ENCODE results near the gene IPO11.
"Not testable (repeated sequence)": the region's sequence is repeated elsewhere in the genome, so short reads cannot be mapped to it uniquely, and the experiment has no call there.

The IPO11 gene

DNA sequence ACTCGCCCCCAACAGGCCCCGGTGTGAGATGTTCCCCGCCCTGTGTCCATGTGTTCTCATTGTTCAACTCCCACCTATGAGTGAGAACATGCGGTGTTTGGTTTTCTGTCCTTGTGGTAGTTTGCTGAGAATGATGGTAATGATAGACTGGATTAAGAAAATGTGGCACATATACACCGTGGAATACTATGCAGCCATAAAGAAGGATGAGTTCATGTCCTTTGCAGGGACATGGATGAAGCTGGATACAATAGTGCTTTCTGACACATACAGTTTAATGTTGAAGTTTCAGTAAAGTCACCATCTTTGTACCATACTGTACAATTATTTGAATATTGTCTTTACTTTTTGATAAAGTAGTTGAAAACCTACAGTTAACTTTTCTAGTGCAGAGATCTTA is 96.2 kb downstream of the IPO11 start:
- not testable (repeated sequence) for DNase-seq (ENCODE audit: insufficient read length, low spot score); FAIRE-seq

GRCh38 chr5:62509806-62510205 is 97.2 kb downstream of the IPO11 start:
- DNase-seq (ENCODE audit: insufficient read length, low spot score) (no peak), FAIRE-seq (no peak)

DNA sequence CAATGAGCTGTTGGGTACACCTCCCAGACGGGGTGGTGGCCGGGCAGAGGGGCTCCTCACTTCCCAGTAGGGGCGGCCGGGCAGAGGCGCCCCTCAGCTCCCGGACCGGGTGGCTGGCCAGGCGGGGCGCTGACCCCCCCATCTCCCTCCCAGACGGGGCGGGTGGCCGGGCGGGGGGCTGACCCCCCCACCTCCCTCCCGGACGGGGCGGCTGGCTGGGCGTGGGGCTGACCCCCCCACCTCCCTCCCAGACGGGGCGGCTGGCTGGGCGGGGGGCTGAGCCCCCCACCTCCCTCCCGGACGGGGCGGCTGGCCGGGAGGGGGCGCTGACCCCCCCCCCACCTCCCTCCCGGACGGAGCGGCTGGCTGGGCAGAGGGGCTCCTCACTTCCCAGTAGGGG is 100.5 kb downstream of the IPO11 start:
- not testable (repeated sequence) for FAIRE-seq

DNA sequence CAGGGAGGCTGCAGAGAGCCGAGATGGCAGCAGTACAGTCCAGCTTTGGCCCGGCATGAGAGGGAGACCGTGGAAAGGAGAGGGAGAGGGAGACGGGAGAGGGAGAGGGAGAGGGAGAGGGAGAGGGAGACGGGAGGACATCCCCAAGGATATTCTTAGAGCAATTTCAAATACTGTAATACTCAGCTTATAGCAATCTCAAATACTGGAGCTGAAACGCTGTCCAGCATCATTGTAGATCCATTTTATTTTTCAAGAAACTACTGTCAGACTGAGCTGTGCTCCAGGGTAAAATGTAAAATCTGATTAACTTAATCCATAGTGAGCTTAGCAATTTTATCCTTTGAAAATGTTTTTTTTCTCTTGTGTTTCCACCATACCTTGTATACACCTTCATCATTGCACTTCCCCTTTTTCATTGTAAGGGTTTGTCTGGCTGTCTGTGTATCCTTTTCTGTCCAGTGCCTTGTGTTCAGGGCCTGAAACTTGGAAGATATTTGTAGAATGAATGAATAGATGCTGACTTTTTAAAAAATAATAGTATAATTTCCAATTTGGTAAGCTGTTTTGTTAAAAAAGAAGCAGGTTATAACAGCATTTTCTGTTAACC is 102.1 kb downstream of the IPO11 start:
- FAIRE-seq (no peak), DNase-seq (ENCODE audit: insufficient read length, low spot score) (no peak)

More for the DNA sequence above, 100.5 kb downstream of the IPO11 start:
- not testable (repeated sequence) for DNase-seq (ENCODE audit: insufficient read length, low spot score)

GRCh38 chr5:62520812-62521211 is 108.2 kb downstream of the IPO11 start:
- DNase-seq (ENCODE audit: insufficient read length, low spot score); FAIRE-seq: not testable (repeated sequence)

DNA sequence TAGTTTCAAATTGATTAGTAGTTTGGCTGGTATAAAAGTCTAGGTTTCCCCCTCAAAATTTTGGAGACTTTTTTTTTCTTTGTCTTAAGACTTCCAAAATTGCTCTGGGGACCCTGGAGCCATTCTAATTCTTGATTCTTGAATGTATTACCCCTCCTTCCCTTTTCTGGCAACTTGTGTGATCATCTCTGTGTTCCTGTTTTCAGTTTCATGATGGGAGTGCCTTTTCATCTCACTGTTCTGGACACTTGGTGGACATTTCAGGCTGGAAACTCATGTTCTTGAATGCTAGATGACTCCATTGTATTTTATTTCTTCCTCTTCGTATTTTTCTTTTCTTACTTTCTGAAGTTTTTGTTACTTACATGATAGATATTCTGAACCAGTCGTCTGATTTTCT is 108.8 kb downstream of the IPO11 start:
- no peak for FAIRE-seq
- DNase-seq (ENCODE audit: insufficient read length, low spot score) = no peak

- FAIRE-seq = no peak
- DNase-seq (ENCODE audit: insufficient read length, low spot score) = no peak
Measured at GRCh38 chr5:62522811-62523210, 110.2 kb downstream of the IPO11 start.

- FAIRE-seq (no peak), DNase-seq (ENCODE audit: insufficient read length, low spot score) (no peak)
Measured at GRCh38 chr5:62533597-62533996, 121.0 kb downstream of the IPO11 start.

GRCh38 chr5:62534461-62535236 is 122.1 kb downstream of the IPO11 start:
- FAIRE-seq (no peak), DNase-seq (ENCODE audit: insufficient read length, low spot score) (no peak)

GRCh38 chr5:62536232-62536631 is 123.7 kb downstream of the IPO11 start:
- DNase-seq (ENCODE audit: insufficient read length, low spot score) (no peak), FAIRE-seq (no peak)

DNA sequence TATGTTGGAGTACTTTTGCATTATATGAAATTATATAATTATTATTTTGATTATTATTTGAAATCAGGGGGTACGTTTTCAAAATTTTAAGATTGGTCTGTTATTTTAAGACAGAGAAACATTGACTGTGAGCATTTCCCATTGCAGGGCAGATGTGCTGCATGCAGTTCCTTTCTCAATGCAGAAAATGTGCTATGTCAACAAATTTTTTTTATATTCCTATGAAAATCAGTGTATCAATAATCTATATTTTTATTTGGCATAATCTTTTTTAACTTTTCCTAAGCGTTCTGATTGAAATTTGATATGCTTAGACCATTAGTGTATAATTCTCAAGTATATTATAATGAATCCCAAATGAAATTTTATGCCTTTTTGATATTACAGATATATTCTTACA is 124.2 kb downstream of the IPO11 start:
- FAIRE-seq (no peak), DNase-seq (ENCODE audit: insufficient read length, low spot score) (no peak)

DNA sequence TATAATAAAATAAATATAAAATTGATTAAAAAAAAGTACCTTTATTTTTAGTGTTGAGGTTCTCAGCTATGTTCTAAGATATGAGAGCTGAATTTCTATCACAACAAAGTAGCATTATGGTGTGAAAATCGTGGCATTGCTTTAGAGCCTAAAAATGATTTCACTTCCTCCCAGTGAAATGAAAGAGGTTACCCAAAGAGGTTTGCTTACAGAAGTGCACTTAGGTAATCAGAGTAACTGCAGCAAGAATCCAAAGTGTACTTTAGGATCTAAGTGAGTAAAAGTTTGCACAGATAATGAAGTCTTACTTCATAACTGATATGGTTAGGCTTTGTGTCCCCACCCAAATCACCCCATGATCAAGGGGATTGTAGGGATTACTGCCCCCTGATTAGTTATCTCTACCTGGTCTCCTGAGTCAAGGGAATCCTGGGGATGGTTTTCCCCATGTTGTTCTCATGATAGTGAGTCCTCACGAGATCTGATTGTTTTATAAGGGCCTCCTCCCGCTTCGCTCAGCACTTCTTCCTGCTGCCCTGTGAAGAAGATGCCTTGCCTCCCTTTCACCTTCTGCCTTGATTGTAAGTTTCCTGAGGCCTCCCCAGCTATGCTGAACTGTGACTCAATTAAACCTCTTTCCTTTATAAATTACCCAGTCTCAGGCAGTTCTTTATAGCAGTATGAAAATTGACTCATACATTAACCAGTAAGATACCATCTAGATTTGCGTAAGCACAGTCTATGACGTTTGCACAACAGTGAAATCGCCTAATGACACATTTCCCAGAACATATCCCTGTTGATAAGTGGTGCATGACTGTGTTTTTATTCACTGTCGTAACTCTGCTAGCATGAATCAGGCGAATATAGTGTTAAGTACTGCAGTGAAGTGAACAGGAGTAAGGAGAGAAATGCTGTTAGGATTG is 125.7 kb downstream of the IPO11 start:
- no peak for FAIRE-seq
- no peak for DNase-seq (ENCODE audit: insufficient read length, low spot score)

- no peak for FAIRE-seq
- DNase-seq (ENCODE audit: insufficient read length, low spot score) = no peak
Measured at GRCh38 chr5:62542720-62543119, 130.2 kb downstream of the IPO11 start.

DNA sequence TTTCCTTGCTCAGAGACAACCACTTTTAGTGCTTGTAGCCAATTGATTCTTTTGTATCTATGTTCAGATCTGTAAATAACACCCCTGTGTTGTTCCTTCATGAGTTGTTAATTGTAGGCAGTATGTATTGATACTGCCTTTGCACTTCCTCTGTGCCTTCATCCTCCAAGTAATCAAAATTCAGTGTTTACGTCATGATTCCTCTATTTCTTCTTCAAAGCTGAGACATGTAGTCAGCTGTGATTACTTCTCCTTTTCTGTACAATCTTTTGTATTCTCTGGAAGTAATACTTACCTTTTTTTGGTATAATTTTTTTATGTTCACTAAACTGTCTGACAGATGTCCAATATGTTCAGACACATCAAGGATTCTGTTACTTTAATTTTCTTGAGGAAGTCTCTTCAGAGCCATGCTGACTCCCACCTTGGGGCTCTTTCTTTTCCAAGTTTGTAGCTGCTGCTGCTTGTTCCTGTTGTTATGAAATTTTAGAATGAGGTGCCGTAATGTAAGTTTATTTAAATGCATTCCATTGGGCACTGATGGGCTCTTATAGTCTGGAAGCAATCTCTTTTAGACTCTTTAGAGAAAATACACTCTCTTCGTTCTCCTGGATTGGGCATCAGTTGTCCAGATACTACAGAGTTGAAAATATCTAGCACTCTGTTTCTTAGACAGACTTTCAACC is 135.5 kb downstream of the IPO11 start:
- DNase-seq (ENCODE audit: insufficient read length, low spot score) (no peak), FAIRE-seq (no peak)

DNA sequence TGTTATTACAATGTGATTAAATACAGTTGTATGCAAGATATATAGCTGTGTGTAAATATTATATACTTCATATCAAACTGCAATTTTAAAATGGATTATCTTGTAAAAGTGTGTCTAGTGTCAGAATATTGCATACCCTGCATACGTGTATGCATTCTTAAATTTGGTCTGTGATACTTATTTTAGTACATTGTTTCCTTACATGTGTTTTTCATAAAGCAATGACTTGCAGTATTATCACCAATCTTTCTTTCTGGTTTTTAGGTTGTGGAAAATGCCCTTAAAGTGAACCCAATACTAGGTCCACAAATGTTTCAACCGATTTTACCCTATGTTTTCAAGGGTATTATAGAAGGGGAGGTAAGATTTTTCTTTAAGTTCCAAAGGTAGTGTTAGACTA is 137.5 kb downstream of the IPO11 start:
- no peak for FAIRE-seq

GRCh38 chr5:62555930-62556329 is 143.4 kb downstream of the IPO11 start:
- FAIRE-seq (no peak), DNase-seq (ENCODE audit: insufficient read length, low spot score) (no peak)

More for the DNA sequence above, 137.5 kb downstream of the IPO11 start:
- DNase-seq (ENCODE audit: insufficient read length, low spot score) = no peak

- FAIRE-seq (no peak), DNase-seq (ENCODE audit: insufficient read length, low spot score) (no peak)
Measured at GRCh38 chr5:62558941-62559340, 146.4 kb downstream of the IPO11 start.

DNA sequence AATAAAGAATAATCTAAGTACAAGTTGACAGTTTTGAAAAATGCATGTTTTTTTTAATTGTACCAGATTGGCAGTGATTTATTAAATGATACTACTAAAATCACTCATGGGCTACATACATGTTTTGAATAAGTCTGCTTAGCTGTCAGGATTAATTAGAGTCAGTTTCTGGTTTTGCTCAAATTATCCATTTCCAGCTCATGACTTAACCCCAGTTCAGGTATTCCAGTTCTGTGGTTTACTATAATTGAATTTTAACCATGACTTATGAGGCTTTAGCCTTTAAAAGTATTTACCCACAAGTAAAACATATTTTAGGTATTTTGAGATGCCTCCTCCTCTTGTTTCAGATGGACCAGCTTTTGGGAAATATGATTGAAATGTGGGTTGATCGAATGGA is 148.2 kb downstream of the IPO11 start:
- FAIRE-seq (no peak), DNase-seq (ENCODE audit: insufficient read length, low spot score) (no peak)

- DNase-seq (ENCODE audit: insufficient read length, low spot score) (no peak), FAIRE-seq (no peak)
Measured at GRCh38 chr5:62561896-62562295, 149.3 kb downstream of the IPO11 start.

DNA sequence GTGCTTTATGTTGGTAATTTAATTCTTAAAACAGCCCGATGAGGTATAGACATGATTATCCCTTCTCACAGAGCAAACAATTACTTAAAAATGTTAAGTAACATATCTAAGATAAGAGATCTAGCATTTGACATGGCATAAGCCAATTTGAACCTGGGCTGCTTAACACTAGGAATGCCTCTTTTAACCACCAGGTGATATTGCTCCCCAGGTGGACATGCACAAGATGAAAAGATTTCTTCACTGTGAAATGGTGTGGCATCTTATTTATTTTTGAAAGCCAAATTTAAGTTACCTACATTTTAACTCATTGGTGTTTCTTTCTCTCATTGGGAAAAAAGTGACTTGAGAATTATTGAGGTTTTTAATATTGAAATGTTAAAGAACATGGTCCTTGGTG is 150.3 kb downstream of the IPO11 start:
- no peak for FAIRE-seq
- DNase-seq (ENCODE audit: insufficient read length, low spot score) = no peak

GRCh38 chr5:62564101-62564500 is 151.5 kb downstream of the IPO11 start:
- DNase-seq (ENCODE audit: insufficient read length, low spot score) = no peak
- no peak for FAIRE-seq
